ENCODE measurements around the gene NEDD4L. TPM values are rescaled to one million over a fixed set of nuclear protein-coding genes. Genes with fewer than 3 reads are reported as not detected.

The NEDD4L gene
- total RNA-seq, 5 donors from 2014 or later (not counting 1 experiment from before 2014, with no cell fraction given) = 4.4 to 10.7 (median 6.7) TPM

- POLR2A ChIA-PET = no interaction called here
- peaks cover 41 to 68% (median 44%) of the 10 kb centered on the region in 3 donors for H3K4me1 Mint-ChIP-seq
- ATAC-seq (replicated peaks in 1 of 4) = no peak
- no peaks in the 10 kb centered on the region for H3K27me3 Mint-ChIP-seq
- H3K36me3 ChIP-seq (ENCODE audit: control insufficient read depth in 2 of 2, extremely low read depth in 1 of 2, insufficient read depth in 1 of 2, low read length in 1 of 2) = no peaks in the 10 kb centered on the region
- no peak overlapping the region for H3K27ac ChIP-seq (ENCODE audit: low read length)
- DNase-seq = no peak
- H3K9me3 Mint-ChIP-seq = no peaks in the 10 kb centered on the region
- WGBS (ENCODE audit: insufficient coverage) = 82% methylated on average over 7 of the region's 8 CpGs
- no peaks in the 10 kb centered on the region for H3K36me3 Mint-ChIP-seq
- CTCF ChIA-PET = no interaction called here
- no peak overlapping the region for H3K4me3 ChIP-seq (ENCODE audit: control insufficient read depth in 1 of 2, extremely low read depth in 1 of 2, low read length in 1 of 2)
- peaks cover 0 to 3% of the 10 kb centered on the region in 2 experiments for H3K27me3 ChIP-seq (replicated peaks in 1 of 2; ENCODE audit: control insufficient read depth in 2 of 2, extremely low read depth in 1 of 2, insufficient read depth in 2 of 2, low read length in 1 of 2)
- H3K9me3 ChIP-seq = no peaks in the 10 kb centered on the region
- peaks cover 30 to 33% of the 10 kb centered on the region in 2 experiments for H3K4me1 ChIP-seq (ENCODE audit: control insufficient read depth in 1 of 2, extremely low read depth in 1 of 2, insufficient read depth in 2 of 2, low read length in 2 of 2)
- no peak overlapping the region for H3K4me3 Mint-ChIP-seq
- no peak overlapping the region for H3K27ac Mint-ChIP-seq
These were observed 271.0 kb downstream of the NEDD4L start for GRCh38 chr18:58315041-58315440.

- H3K27ac ChIP-seq (ENCODE audit: low read length) = no peak overlapping the region
- H3K9me3 Mint-ChIP-seq = no peaks in the 10 kb centered on the region
- ChIA-PET CTCF (no interaction called here), POLR2A (interaction anchor here in 1 of 2 donors (0.5 kb wide), 1 partner anchor 8 kb away, joined by 3 read pairs; no protein-coding TSS in a partner anchor)
- no peak for ATAC-seq (replicated peaks in 1 of 4)
- WGBS (ENCODE audit: insufficient coverage) = 79% methylated on average over 10 of the region's 15 CpGs
- peaks cover 34 to 60% (median 36%) of the 10 kb centered on the region in 3 donors for H3K4me1 Mint-ChIP-seq
- H3K27me3 ChIP-seq (replicated peaks in 1 of 2; ENCODE audit: control insufficient read depth in 2 of 2, extremely low read depth in 1 of 2, insufficient read depth in 2 of 2, low read length in 1 of 2) = peaks cover 0 to 3% of the 10 kb centered on the region in 2 experiments
- H3K36me3 ChIP-seq (ENCODE audit: control insufficient read depth in 2 of 2, extremely low read depth in 1 of 2, insufficient read depth in 1 of 2, low read length in 1 of 2) = no peaks in the 10 kb centered on the region
- no peak overlapping the region for H3K4me3 Mint-ChIP-seq
- peaks cover 24 to 26% of the 10 kb centered on the region in 2 experiments for H3K4me1 ChIP-seq (ENCODE audit: control insufficient read depth in 1 of 2, extremely low read depth in 1 of 2, insufficient read depth in 2 of 2, low read length in 2 of 2)
- no peak for DNase-seq
- H3K27me3 Mint-ChIP-seq = no peaks in the 10 kb centered on the region
- H3K9me3 ChIP-seq = no peaks in the 10 kb centered on the region
- H3K4me3 ChIP-seq (ENCODE audit: control insufficient read depth in 1 of 2, extremely low read depth in 1 of 2, low read length in 1 of 2) = no peak overlapping the region
- H3K36me3 Mint-ChIP-seq = no peaks in the 10 kb centered on the region
- H3K27ac Mint-ChIP-seq = no peak overlapping the region
These were observed 271.8 kb downstream of the NEDD4L start for GRCh38 chr18:58315739-58316215.

- H3K4me3 Mint-ChIP-seq = no peak overlapping the region
- CTCF ChIA-PET = interaction anchor here in 1 of 2 donors (0.5 kb wide), 1 partner anchor 184 kb away, joined by 3 read pairs; no protein-coding TSS in a partner anchor
- H3K27me3 ChIP-seq (replicated peaks in 1 of 2; ENCODE audit: control insufficient read depth in 2 of 2, extremely low read depth in 1 of 2, insufficient read depth in 2 of 2, low read length in 1 of 2) = peaks cover 0 to 3% of the 10 kb centered on the region in 2 experiments
- H3K4me1 ChIP-seq (ENCODE audit: control insufficient read depth in 1 of 2, extremely low read depth in 1 of 2, insufficient read depth in 2 of 2, low read length in 2 of 2) = peaks cover 18% of the 10 kb centered on the region in 2 experiments
- peak; percentile 26 to 71 (median 32) for ATAC-seq (replicated peaks in 1 of 4)
- DNase-seq = peak in 2 of 35 experiments; percentile 14 to 29
- H3K27ac ChIP-seq (ENCODE audit: low read length) = no peak overlapping the region
- peaks cover 32 to 58% (median 34%) of the 10 kb centered on the region in 3 donors for H3K4me1 Mint-ChIP-seq
- H3K4me3 ChIP-seq (ENCODE audit: control insufficient read depth in 1 of 2, extremely low read depth in 1 of 2, low read length in 1 of 2) = no peak overlapping the region
- WGBS (ENCODE audit: insufficient coverage) = 71% methylated on average over 6 of the region's 16 CpGs
- no peaks in the 10 kb centered on the region for H3K36me3 Mint-ChIP-seq
- H3K9me3 Mint-ChIP-seq = no peaks in the 10 kb centered on the region
- POLR2A ChIA-PET = interaction anchor here in 1 of 2 donors (0.5 kb wide), 1 partner anchor 8 kb away, joined by 3 read pairs; no protein-coding TSS in a partner anchor
- no peaks in the 10 kb centered on the region for H3K27me3 Mint-ChIP-seq
- no peaks in the 10 kb centered on the region for H3K9me3 ChIP-seq
- H3K27ac Mint-ChIP-seq = peak overlapping the region; percentile 36 to 50
- no peaks in the 10 kb centered on the region for H3K36me3 ChIP-seq (ENCODE audit: control insufficient read depth in 2 of 2, extremely low read depth in 1 of 2, insufficient read depth in 1 of 2, low read length in 1 of 2)
These were observed 272.6 kb downstream of the NEDD4L start for GRCh38 chr18:58316396-58317342.

- Mint-ChIP-seq H3K4me3 (no peak overlapping the region), H3K27ac (no peak overlapping the region), H3K4me1 (peaks cover 23 to 43% (median 28%) of the 10 kb centered on the region in 3 donors), H3K9me3 (no peaks in the 10 kb centered on the region), H3K27me3 (no peaks in the 10 kb centered on the region), H3K36me3 (no peaks in the 10 kb centered on the region)
- DNase-seq (no peak), ATAC-seq (replicated peaks in 1 of 4) (no peak)
- peaks cover 4 to 16% of the 10 kb centered on the region in 2 experiments for H3K4me1 ChIP-seq (ENCODE audit: control insufficient read depth in 1 of 2, extremely low read depth in 1 of 2, insufficient read depth in 2 of 2, low read length in 2 of 2)
- no peak overlapping the region for H3K27ac ChIP-seq (ENCODE audit: low read length)
- CTCF ChIA-PET = interaction anchor here (0.5 to 0.8 kb wide), 2 partner anchors 138 to 267 kb away, joined by 3 to 4 read pairs; no protein-coding TSS in a partner anchor
- H3K27me3 ChIP-seq (replicated peaks in 1 of 2; ENCODE audit: control insufficient read depth in 2 of 2, extremely low read depth in 1 of 2, insufficient read depth in 2 of 2, low read length in 1 of 2) = no peaks in the 10 kb centered on the region
- no peaks in the 10 kb centered on the region for H3K36me3 ChIP-seq (ENCODE audit: control insufficient read depth in 2 of 2, extremely low read depth in 1 of 2, insufficient read depth in 1 of 2, low read length in 1 of 2)
- H3K4me3 ChIP-seq (ENCODE audit: control insufficient read depth in 1 of 2, extremely low read depth in 1 of 2, low read length in 1 of 2) = no peak overlapping the region
- POLR2A ChIA-PET = no interaction called here
- 64% methylated on average over 1 of the region's 2 CpGs for WGBS (ENCODE audit: insufficient coverage)
- H3K9me3 ChIP-seq = no peaks in the 10 kb centered on the region
These were observed 275.7 kb downstream of the NEDD4L start for GRCh38 chr18:58319719-58320118.

GRCh38 chr18:58320907-58321561 is 277.0 kb downstream of the NEDD4L start:
- H3K27ac Mint-ChIP-seq = peak overlapping the region in 1 of 2 donors; percentile 47
- no peak for ATAC-seq (replicated peaks in 1 of 4)
- no peak for DNase-seq
- 100% methylated on average over 3 of the region's 3 CpGs for WGBS (ENCODE audit: insufficient coverage)
- Histone ChIP-seq H3K27me3 (replicated peaks in 1 of 2; ENCODE audit: control insufficient read depth in 2 of 2, extremely low read depth in 1 of 2, insufficient read depth in 2 of 2, low read length in 1 of 2) (no peaks in the 10 kb centered on the region), H3K4me3 (ENCODE audit: control insufficient read depth in 1 of 2, extremely low read depth in 1 of 2, low read length in 1 of 2) (no peak overlapping the region), H3K9me3 (no peaks in the 10 kb centered on the region), H3K36me3 (ENCODE audit: control insufficient read depth in 2 of 2, extremely low read depth in 1 of 2, insufficient read depth in 1 of 2, low read length in 1 of 2) (no peaks in the 10 kb centered on the region), H3K27ac (ENCODE audit: low read length) (no peak overlapping the region), H3K4me1 (ENCODE audit: control insufficient read depth in 1 of 2, extremely low read depth in 1 of 2, insufficient read depth in 2 of 2, low read length in 2 of 2) (peaks cover 0 to 16% of the 10 kb centered on the region in 2 experiments)
- CTCF ChIA-PET = interaction anchor here in 1 of 2 donors (0.8 to 1.3 kb wide), 2 partner anchors 18 to 140 kb away, joined by 4 to 21 read pairs; no protein-coding TSS in a partner anchor
- no peaks in the 10 kb centered on the region for H3K27me3 Mint-ChIP-seq
- peaks cover 20 to 34% (median 21%) of the 10 kb centered on the region in 3 donors for H3K4me1 Mint-ChIP-seq
- H3K4me3 Mint-ChIP-seq = no peak overlapping the region
- POLR2A ChIA-PET = no interaction called here
- H3K9me3 Mint-ChIP-seq = no peaks in the 10 kb centered on the region
- no peaks in the 10 kb centered on the region for H3K36me3 Mint-ChIP-seq

- Mint-ChIP-seq H3K27ac (peak overlapping the region; percentile 24 to 77), H3K9me3 (no peaks in the 10 kb centered on the region), H3K4me3 (peak overlapping the region; percentile 32 to 50 (median 50)), H3K36me3 (no peaks in the 10 kb centered on the region), H3K4me1 (peaks cover 10 to 24% (median 19%) of the 10 kb centered on the region in 3 donors), H3K27me3 (no peaks in the 10 kb centered on the region)
- CTCF ChIA-PET = interaction anchor here (0.5 to 1.3 kb wide), 7 partner anchors 11 to 442 kb away, joined by 3 to 21 read pairs (median 4); no protein-coding TSS in a partner anchor
- Histone ChIP-seq H3K4me3 (ENCODE audit: control insufficient read depth in 1 of 2, extremely low read depth in 1 of 2, low read length in 1 of 2) (no peak overlapping the region), H3K36me3 (ENCODE audit: control insufficient read depth in 2 of 2, extremely low read depth in 1 of 2, insufficient read depth in 1 of 2, low read length in 1 of 2) (no peaks in the 10 kb centered on the region), H3K4me1 (ENCODE audit: control insufficient read depth in 1 of 2, extremely low read depth in 1 of 2, insufficient read depth in 2 of 2, low read length in 2 of 2) (peaks cover 0 to 14% of the 10 kb centered on the region in 2 experiments), H3K9me3 (no peaks in the 10 kb centered on the region), H3K27ac (ENCODE audit: low read length) (peak overlapping the region; percentile 19), H3K27me3 (replicated peaks in 1 of 2; ENCODE audit: control insufficient read depth in 2 of 2, extremely low read depth in 1 of 2, insufficient read depth in 2 of 2, low read length in 1 of 2) (no peaks in the 10 kb centered on the region)
- ATAC-seq (replicated peaks in 1 of 4) = peak; percentile 83 to 96 (median 90)
- POLR2A ChIA-PET = no interaction called here
- 0% methylated on average over 2 of the region's 6 CpGs for WGBS (ENCODE audit: insufficient coverage)
- DNase-seq = peak in 32 of 35 experiments; percentile 12 to 71 (median 34)
These were observed 278.0 kb downstream of the NEDD4L start for GRCh38 chr18:58321986-58322385.

All from T-cell (primary cell).